Heart left ventricle (tissue), 16 donors: ENCODE measurements around the gene APC2. TPM values are rescaled to one million over a fixed set of nuclear protein-coding genes. Genes with fewer than 3 reads are reported as not detected.

Experiments
- ATAC-seq, 4 donors: fragments of 200-7000 bp; cut with Tn5 transposase; one replicate each; pipeline ENCODE4 v1.9.1; 2020 to 2022; ENCODE audit warnings: moderate library complexity in 4 of 4, mild to moderate bottlenecking in 3 of 4, moderate number of reproducible peaks in 1 of 4
- DNase-seq, 5 donors: peaks; one replicate each; pipeline ENCODE4 v3.0.0-alpha.2; 2020
- H3K27ac ChIP-seq, 12 donors: fragments of 200-600 bp; sonication (generic) in 4 of 12; one replicate each; pipeline versions ENCODE4 v1.5.0 to v1.8.0; 2016 to 2022; ENCODE audit warnings: mild to moderate bottlenecking in 2 of 12
- H3K27me3 ChIP-seq, 9 donors: fragments of 200-600 bp; sonication (generic) in 2 of 9; one replicate each; pipeline versions ENCODE4 v1.5.1 to v1.8.0; 2016 to 2022; ENCODE audit warnings: mild to moderate bottlenecking in 3 of 9
- H3K36me3 ChIP-seq, 9 donors: fragments of 200-600 bp; sonication (generic) in 2 of 9; one replicate each; pipeline versions ENCODE4 v1.5.0 to v1.8.0; 2018 to 2022; ENCODE audit warnings: mild to moderate bottlenecking in 2 of 9
- H3K4me1 ChIP-seq, 12 donors: fragments of 200-600 bp; sonication (generic) in 4 of 12; one replicate each; pipeline versions ENCODE4 v1.5.0 to v1.8.0; 2016 to 2022; ENCODE audit warnings: mild to moderate bottlenecking in 3 of 12
- H3K4me3 ChIP-seq, 12 donors: fragments of 200-600 bp; sonication (generic) in 4 of 12; one replicate each; pipeline versions ENCODE4 v1.5.0 to v1.8.0; 2017 to 2022; ENCODE audit warnings: mild to moderate bottlenecking in 9 of 12, moderate library complexity in 4 of 12
- H3K9me3 ChIP-seq, 12 donors: fragments of 200-600 bp; sonication (generic) in 4 of 12; one replicate each; pipeline versions ENCODE4 v1.5.0 to v1.8.0; 2016 to 2022; ENCODE audit warnings: mild to moderate bottlenecking in 1 of 12
- CTCF ChIP-seq, 12 donors: fragments of 200-600 bp; sonication (generic) in 4 of 12; IDR thresholded peaks; one replicate each; pipeline versions ENCODE4 v1.5.0 to v1.8.0; 2018 to 2022; ENCODE audit warnings: antibody characterized with exemption in 12 of 12, mild to moderate bottlenecking in 5 of 12
- POLR2A ChIP-seq, 2 donors: fragments of 450-650 bp; IDR thresholded peaks; one replicate each; pipeline ENCODE4 v1.6.1; 2017; ENCODE audit warnings: antibody characterized with exemption in 2 of 2, mild to moderate bottlenecking in 2 of 2, moderate library complexity in 2 of 2
- WGBS, 4 donors: extraction: QIAGEN DNeasy Blood & Tissue Kit in 2 of 4; methylation state at CpG; one replicate each; pipeline versions ENCODE4 v1.1.5 to v1.1.7; 2013 to 2018; 5-methylcytosine and 5-hydroxymethylcytosine counted together
- intact Hi-C, 10 donors: fragments of 100-400 bp; cut with DNase I; formaldehyde crosslinking; loops; one replicate each; pipeline versions ENCODE4 v1.11.1 to v1.14.2; 2022
- polyA plus RNA-seq, 2 donors: library from polyadenylated mRNA; stranded (reverse); fragments of 200-250 nt; gene quantifications; one replicate each; pipeline ENCODE4 v1.2.3, GENCODE V29; 2013
- total RNA-seq, 9 donors: library from RNA; depleted of rRNA in 2 of 9; stranded (reverse); fragments of >200 nt in 2 of 9; fragmentation: NEBNext Ultra II Directional in 3 of 9; extraction: Animal tissue kit (Norgen Biotek cat#: 25700) in 3 of 9; gene quantifications; one replicate each; pipeline versions ENCODE4 v1.1.0 to v1.2.4, GENCODE V29; 2016 to 2023
- donor health status: ischemic (EF 13 %, LVEDD 7.1; RV severe dilation, severe dysfunction).
- donor health status: healthy with polysubstance abuse.
- donor health status: DM: no; HTN: yes; CAD: no.
- donor health status: DM: no; HTN: no; CAD: no.
- donor health status: ischemic (EF 25% LVEDD 6.9; RV normal size, moderate dysfunction).
- donor health status: ischemic (EF 25% LVEDD 5.7; RV mildly dilated, moderate dysfunction).
- donor health status: healthy.
- donor health status: DM: yes; HTN: yes; CAD: no.
- donor health status: ischemic (EF 35%, LVEDD 5.7; RV mildly dilated, moderate dysfunction).
- donor health status: nonischemic (EF 11% LVEDD 7.7; RV severe dilation, severe dysfunction).
- donor health status: DM: yes; HTN: yes; CAD: no.
- donor health status: PGD.
- donor health status: ischemic (EF 29% LVEDD 5.4; RV normal size, mild dysfunction).
- donor health status: nonischemic (EF 23%, LVEDD 6.1; RV moderate dilation, normal function).

Gene APC2
- total and polyA plus RNA-seq, 11 donors = 0.04 to 0.72 (median 0.11) TPM; not detected in 1

GRCh38 chr19:1441677-1442438 lies 8.1 kb upstream of the APC2 start:
- TF ChIP-seq CTCF (IDR thresholded peaks at IDR 0.05) = no peak
- TF ChIP-seq POLR2A (IDR thresholded peaks at IDR 0.05) = no peak
- DNase-seq (peak in 1 of 5 donors; percentile 29), ATAC-seq (no peak)
- WGBS, 4 donors = 87 to 90% (median 89%) methylated on average over 25 of the region's 25 CpGs
- Histone ChIP-seq H3K9me3 (no peaks in the 10 kb centered on the region), H3K27ac (no peak overlapping the region), H3K36me3 (peaks cover 8 to 38% (median 34%) of the 10 kb centered on the region in 9 donors), H3K4me1 (peaks cover 2 to 54% (median 35%) of the 10 kb centered on the region in 12 donors), H3K4me3 (no peak overlapping the region), H3K27me3 (peaks cover 7 to 17% (median 16%) of the 10 kb centered on the region in 9 donors)
- intact Hi-C loops = loop anchor here in 1 of 10 donors (10.0 kb wide), 1 partner anchor 127 kb away; no protein-coding TSS in a partner anchor

- peaks cover 0 to 43% (median 15%) of the 10 kb centered on the region in 12 donors for H3K4me1 ChIP-seq
- intact Hi-C loops = loop anchor here in 2 of 10 donors (5.0 to 10.0 kb wide), 2 partner anchors 67 to 131 kb away; partner anchors contain the start of gene ADAMTSL5 (in 1 of the 2)
- no peak overlapping the region for H3K27ac ChIP-seq
- TF ChIP-seq CTCF (IDR thresholded peaks at IDR 0.05) (peak; percentile 85 to 98 (median 94)), POLR2A (IDR thresholded peaks at IDR 0.05) (no peak)
- ATAC-seq = peak; percentile 23 to 91 (median 88)
- H3K4me3 ChIP-seq = peak overlapping the region in 11 of 12 donors; percentile 16 to 53 (median 41)
- peak; percentile 60 to 89 (median 70) for DNase-seq
- peaks cover 8 to 28% (median 24%) of the 10 kb centered on the region in 9 donors for H3K36me3 ChIP-seq
- H3K27me3 ChIP-seq = peaks cover 36 to 52% (median 49%) of the 10 kb centered on the region in 9 donors
- H3K9me3 ChIP-seq = no peaks in the 10 kb centered on the region
- 2 to 4% (median 2%) methylated on average over 51 to 70 of the region's 70 CpGs for WGBS, 4 donors
Observed at GRCh38 chr19:1445185-1445931, 4.6 kb upstream of the APC2 start.

DNA sequence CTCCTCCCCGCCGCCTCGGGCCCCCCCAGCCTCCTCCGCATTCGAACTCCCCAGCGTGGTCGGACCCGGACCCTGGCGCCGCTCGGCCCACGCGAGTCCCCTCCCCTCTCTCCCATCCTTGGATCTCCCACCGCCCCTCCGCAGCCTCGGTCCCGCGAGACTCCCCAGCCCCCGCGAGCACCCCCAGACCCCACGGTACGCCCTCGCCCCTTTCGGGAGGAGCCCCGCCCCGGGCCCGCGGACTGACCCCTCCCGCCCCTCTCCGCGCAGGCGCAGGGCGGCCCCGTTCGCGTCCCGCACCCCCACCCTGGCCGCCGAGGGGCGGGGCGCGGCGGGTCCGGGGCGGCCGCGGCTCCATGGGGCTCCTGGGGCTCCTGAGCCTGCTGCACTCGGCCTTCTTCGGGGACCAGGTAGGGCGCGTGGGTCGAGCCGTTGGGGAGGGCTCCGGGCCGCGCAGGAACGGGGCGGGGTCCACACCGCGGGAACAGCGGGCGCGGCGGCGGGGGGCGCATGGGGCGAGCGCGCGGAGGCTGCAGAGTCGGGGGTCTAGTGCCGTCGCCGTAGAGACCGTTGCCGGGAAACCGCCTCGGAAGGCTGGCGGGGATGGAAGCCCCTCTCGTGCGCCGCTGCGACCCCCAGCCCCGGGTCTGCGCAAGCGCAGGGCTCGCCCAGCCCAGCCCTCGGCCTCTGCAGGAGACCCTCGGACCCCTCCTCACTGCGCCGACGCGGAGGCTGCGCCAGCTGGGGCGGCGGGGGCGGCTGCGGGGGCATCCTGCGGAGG lies 3.8 kb upstream of the APC2 start:
- DNase-seq = peak in 3 of 5 donors; percentile 22 to 65 (median 25)
- Histone ChIP-seq H3K4me3 (peak overlapping the region in 11 of 12 donors; percentile 22 to 53 (median 41)), H3K27ac (no peak overlapping the region), H3K27me3 (peaks cover 43 to 59% (median 56%) of the 10 kb centered on the region in 9 donors), H3K9me3 (no peaks in the 10 kb centered on the region), H3K4me1 (peaks cover 0 to 35% (median 15%) of the 10 kb centered on the region in 12 donors), H3K36me3 (peaks cover 3 to 21% (median 16%) of the 10 kb centered on the region in 9 donors)
- intact Hi-C loops = loop anchor here in 2 of 10 donors (5.0 to 10.0 kb wide), 2 partner anchors 66 to 131 kb away; partner anchors contain the start of gene ADAMTSL5 (in 1 of the 2)
- ATAC-seq = peak in 1 of 4 donors; percentile 9
- 0 to 2% (median 2%) methylated on average over 25 to 99 of the region's 99 CpGs; no CpG with 5 or more reads in 1 of the 4 donors for WGBS, 4 donors
- TF ChIP-seq CTCF (IDR thresholded peaks at IDR 0.05) (no peak), POLR2A (IDR thresholded peaks at IDR 0.05) (no peak)
